IMR-90 (cell line): ENCODE results near the gene SDF2L1. TPM values are rescaled to one million over a fixed set of nuclear protein-coding genes. Genes with fewer than 3 reads are reported as not detected.

ENCODE experiments used
- ATAC-seq: fragments of 200-7000 bp; cut with Tn5 transposase; 2 replicates; pipeline ENCODE4 v1.9.1; 2020; ENCODE audit warnings: low read depth, mild to moderate bottlenecking, moderate library complexity
- BruUV-seq: library from RNA; stranded (reverse); fragments of 400-500 nt; replicated peaks from 2 replicates; lab custom pipeline; 2021; lab: Mats Ljungman, UMichigan
- CTCF ChIA-PET: fragments of 300-600 bp; formaldehyde crosslinking; extraction: SDS; loops from one replicate; lab custom pipeline; 2021; ENCODE audit warnings: antibody characterized with exemption; lab: Yijun Ruan, JAX
- POLR2A ChIA-PET: fragments of 300-600 bp; sonication (Branson Sonifier 250); formaldehyde crosslinking; loops from one replicate; lab custom pipeline; 2022; ENCODE audit warnings: antibody characterized with exemption; ENCODE audit not compliant: unreplicated experiment; lab: Charles Lee
- DNase-seq: peaks from one replicate; pipeline ENCODE4 v3.0.0; 2013
- H2AFZ ChIP-seq: replicated peaks from 2 replicates; pipeline ENCODE3; 2013; ENCODE audit warnings: low read length, mild to moderate bottlenecking; ENCODE audit not compliant: poor library complexity
- H2AK5ac ChIP-seq: 2 replicates; pipeline ENCODE4 v1.6.1; 2013; ENCODE audit warnings: low read depth, low read length, inconsistent platforms
- H2AK9ac ChIP-seq: replicated peaks from 2 replicates; pipeline ENCODE3; 2013; ENCODE audit warnings: mild to moderate bottlenecking, low read depth, low read length, moderate library complexity; ENCODE audit not compliant: poor library complexity
- H2BK120ac ChIP-seq: 2 replicates; pipeline ENCODE4 v1.6.1; 2013; ENCODE audit warnings: low read depth, low read length, inconsistent platforms
- H2BK15ac ChIP-seq: 3 replicates; pipeline ENCODE4 v1.6.1; 2013; ENCODE audit warnings: low read depth, low read length, inconsistent platforms
- H2BK20ac ChIP-seq: 2 replicates; pipeline ENCODE4 v1.6.1; 2013; ENCODE audit warnings: low read depth, mild to moderate bottlenecking, inconsistent platforms, low read length, moderate library complexity
- H2BK5ac ChIP-seq: 2 replicates; pipeline ENCODE4 v1.6.1; 2013; ENCODE audit warnings: mild to moderate bottlenecking, low read depth, low read length, inconsistent platforms; ENCODE audit not compliant: poor library complexity, severe bottlenecking
- H3K14ac ChIP-seq: replicated peaks from 2 replicates; pipeline ENCODE4 v1.6.1; 2013; ENCODE audit warnings: low read depth, low read length, inconsistent platforms
- H3K18ac ChIP-seq: 2 replicates; pipeline ENCODE4 v1.6.1; 2013; ENCODE audit warnings: low read depth, low read length, control low read depth
- H3K23ac ChIP-seq: 2 replicates; pipeline ENCODE4 v1.6.1; 2013; ENCODE audit warnings: low read depth, low read length, inconsistent platforms
- H3K27ac ChIP-seq: 2 replicates; pipeline ENCODE4 v1.5.1; 2013; ENCODE audit warnings: mild to moderate bottlenecking, control low read depth, low read length; ENCODE audit not compliant: insufficient read depth
- H3K27me3 ChIP-seq: 2 replicates; pipeline ENCODE4 v1.6.1; 2013; ENCODE audit warnings: low read length; ENCODE audit not compliant: control insufficient read depth, insufficient read depth
- H3K36me3 ChIP-seq: 2 replicates; pipeline ENCODE4 v1.6.1; 2013; ENCODE audit warnings: low read length, mixed read lengths; ENCODE audit not compliant: control insufficient read depth, insufficient read depth
- H3K4ac ChIP-seq: 2 replicates; pipeline ENCODE4 v1.6.1; 2013; ENCODE audit warnings: low read depth, low read length, inconsistent platforms
- H3K4me1 ChIP-seq: 2 replicates; pipeline ENCODE4 v1.6.1; 2013; ENCODE audit warnings: low read length, mixed read lengths; ENCODE audit not compliant: control insufficient read depth, insufficient read depth
- H3K4me2 ChIP-seq: 2 replicates; pipeline ENCODE4 v1.6.1; 2013; ENCODE audit warnings: low read depth, mild to moderate bottlenecking, control low read depth, low read length, moderate library complexity
- H3K4me3 ChIP-seq: 2 replicates; pipeline ENCODE4 v1.5.1; 2013; ENCODE audit warnings: low read depth, mild to moderate bottlenecking, control low read depth, low read length, moderate library complexity; ENCODE audit not compliant: insufficient read depth
- H3K56ac ChIP-seq: 2 replicates; pipeline ENCODE4 v1.6.1; 2013; ENCODE audit warnings: low read length, inconsistent platforms; ENCODE audit not compliant: insufficient read depth; ENCODE audit errors: extremely low read depth
- H3K79me1 ChIP-seq, 2 experiments: 2 replicates each; pipeline ENCODE4 v1.6.1; 2013; ENCODE audit warnings: low read length in 2 of 2, inconsistent platforms in 1 of 2, low read depth in 1 of 2
- H3K9ac ChIP-seq: 2 replicates; pipeline ENCODE4 v1.6.1; 2013; ENCODE audit warnings: low read depth, low read length, control low read depth
- H3K9me1 ChIP-seq: 2 replicates; pipeline ENCODE4 v1.6.1; 2013; ENCODE audit warnings: low read length, inconsistent platforms; ENCODE audit not compliant: insufficient read depth
- H3K9me3 ChIP-seq: 2 replicates; pipeline ENCODE4 v1.6.1; 2013; ENCODE audit warnings: low read length; ENCODE audit not compliant: control insufficient read depth, insufficient read depth
- H4K20me1 ChIP-seq: 2 replicates; pipeline ENCODE4 v1.6.1; 2013; ENCODE audit warnings: low read length, inconsistent platforms; ENCODE audit not compliant: insufficient read depth
- H4K5ac ChIP-seq: 2 replicates; pipeline ENCODE4 v1.6.1; 2013; ENCODE audit warnings: mild to moderate bottlenecking, low read depth, low read length, control low read depth
- H4K8ac ChIP-seq, 2 experiments: 2 replicates each; pipeline ENCODE4 v1.6.1; 2013; ENCODE audit warnings: low read depth in 2 of 2, low read length in 2 of 2, control low read depth in 1 of 2, inconsistent platforms in 1 of 2
- H4K91ac ChIP-seq: 2 replicates; pipeline ENCODE4 v1.6.1; 2013; ENCODE audit warnings: low read depth, low read length, inconsistent platforms; ENCODE audit not compliant: insufficient read depth
- BHLHE40 ChIP-seq: fragments of 150-350 bp; IDR thresholded peaks from 2 replicates; pipeline ENCODE4 v1.6.1; 2016; ENCODE audit warnings: mild to moderate bottlenecking, low read depth, low read length
- NFE2L2 ChIP-seq: fragments of 150-350 bp; IDR thresholded peaks from 2 replicates; pipeline ENCODE4 v1.6.1; 2016; ENCODE audit warnings: low read depth, mild to moderate bottlenecking, low read length
- RAD21 ChIP-seq: IDR thresholded peaks from 2 replicates; pipeline ENCODE4 v1.6.1; 2012; ENCODE audit warnings: low read length, improper control_type of control experiment
- RFX5 ChIP-seq: IDR thresholded peaks from 2 replicates; pipeline ENCODE4 v1.8.0; 2012; ENCODE audit warnings: low read depth, mild to moderate bottlenecking, low read length, moderate library complexity
- WGBS, 2 experiments: methylation state at CpG; one replicate each; pipeline versions ENCODE4 v1.1.5 to v1.1.7; 2013; ENCODE audit warnings: missing lambda C conversion rate in 2 of 2; ENCODE audit not compliant: insufficient read length in 1 of 2; ENCODE audit errors: extremely low coverage in 2 of 2; 5-methylcytosine and 5-hydroxymethylcytosine counted together
- dilution Hi-C: fragments of 300-500 bp; cut with HindIII; formaldehyde crosslinking; loops from one replicate; pipeline ENCODE4 v1.14.3; 2018; ENCODE audit warnings: low sequenced_read_pairs; ENCODE audit not compliant: unreplicated experiment
- in situ Hi-C: fragments of 300-500 bp; cut with MboI; formaldehyde crosslinking; loops from 3 replicates; pipeline ENCODE4 v1.14.3; 2019; ENCODE audit warnings: low sequenced_read_pairs, inconsistent platforms, mixed read lengths
- intact Hi-C: fragments of 100-400 bp; cut with micrococcal nuclease; formaldehyde crosslinking; loops from 2 replicates; pipeline ENCODE4 v1.10.0; 2022
- polyA plus RNA-seq, 3 experiments: library from polyadenylated mRNA; depleted of rRNA; stranded (reverse); fragments of >200 nt; gene quantifications; 2 replicates each; pipeline ENCODE4 v1.2.3, GENCODE V29; 2012; ENCODE audit warnings: low replicate concordance in 1 of 3
- total RNA-seq: library from RNA; depleted of rRNA; stranded (reverse); fragments of >200 nt; gene quantifications from 2 replicates; pipeline ENCODE4 v1.2.3, GENCODE V29; 2012
- TF ChIP-seq, protein P1 (sequence below): conservative IDR thresholded peaks from 2 replicates; pipeline ENCODE4 v1.5.1; 2012; ENCODE audit warnings: mild to moderate bottlenecking, low read depth, low read length, improper control_type of control experiment
- TF ChIP-seq, protein P2 (sequence below): fragments of 150-350 bp; IDR thresholded peaks from 2 replicates; pipeline ENCODE4 v1.6.1; 2017; ENCODE audit warnings: mild to moderate bottlenecking, antibody characterized with exemption, low read length, low read depth

Gene SDF2L1
- total and polyA plus RNA-seq, 2 of the 4 experiments (the other 2 are of a cell fraction), result 18.8 to 51.1 TPM

DNA sequence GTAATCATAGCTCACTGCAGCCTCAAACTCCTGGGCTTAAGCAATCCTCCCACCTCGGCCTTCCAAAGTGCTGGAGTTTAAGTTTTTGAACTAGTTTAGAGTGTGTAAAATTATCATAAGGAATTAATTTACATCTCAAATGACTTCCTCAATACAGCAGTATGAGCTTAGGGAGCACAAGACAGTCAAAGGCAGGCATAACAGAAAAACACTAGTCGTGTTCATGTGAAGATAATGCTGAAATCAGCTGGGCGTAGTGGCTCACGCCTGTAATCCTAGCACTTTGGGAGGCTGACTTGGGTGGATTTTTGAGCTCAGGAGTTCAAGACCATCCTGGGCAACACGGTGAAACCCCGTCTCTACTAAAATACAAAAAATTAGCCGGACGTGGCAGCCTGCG lies 38.1 kb upstream of the SDF2L1 start:
- WGBS, 2 experiments, result 95% methylated on average over 6 of the region's 9 CpGs; no CpG with 5 or more reads in 1 of the 2 experiments
- no peak overlapping the region for H4K5ac ChIP-seq
- peaks cover 30% of the 10 kb centered on the region for H3K9me1 ChIP-seq
- H3K56ac ChIP-seq, result no peak overlapping the region
- no peak overlapping the region for H2AK5ac ChIP-seq
- TF ChIP-seq RFX5 (no peak), RAD21 (no peak), BHLHE40 (no peak), NFE2L2 (no peak)
- TF ChIP-seq, protein P1, sequence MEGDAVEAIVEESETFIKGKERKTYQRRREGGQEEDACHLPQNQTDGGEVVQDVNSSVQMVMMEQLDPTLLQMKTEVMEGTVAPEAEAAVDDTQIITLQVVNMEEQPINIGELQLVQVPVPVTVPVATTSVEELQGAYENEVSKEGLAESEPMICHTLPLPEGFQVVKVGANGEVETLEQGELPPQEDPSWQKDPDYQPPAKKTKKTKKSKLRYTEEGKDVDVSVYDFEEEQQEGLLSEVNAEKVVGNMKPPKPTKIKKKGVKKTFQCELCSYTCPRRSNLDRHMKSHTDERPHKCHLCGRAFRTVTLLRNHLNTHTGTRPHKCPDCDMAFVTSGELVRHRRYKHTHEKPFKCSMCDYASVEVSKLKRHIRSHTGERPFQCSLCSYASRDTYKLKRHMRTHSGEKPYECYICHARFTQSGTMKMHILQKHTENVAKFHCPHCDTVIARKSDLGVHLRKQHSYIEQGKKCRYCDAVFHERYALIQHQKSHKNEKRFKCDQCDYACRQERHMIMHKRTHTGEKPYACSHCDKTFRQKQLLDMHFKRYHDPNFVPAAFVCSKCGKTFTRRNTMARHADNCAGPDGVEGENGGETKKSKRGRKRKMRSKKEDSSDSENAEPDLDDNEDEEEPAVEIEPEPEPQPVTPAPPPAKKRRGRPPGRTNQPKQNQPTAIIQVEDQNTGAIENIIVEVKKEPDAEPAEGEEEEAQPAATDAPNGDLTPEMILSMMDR, result no peak
- TF ChIP-seq, protein P2, sequence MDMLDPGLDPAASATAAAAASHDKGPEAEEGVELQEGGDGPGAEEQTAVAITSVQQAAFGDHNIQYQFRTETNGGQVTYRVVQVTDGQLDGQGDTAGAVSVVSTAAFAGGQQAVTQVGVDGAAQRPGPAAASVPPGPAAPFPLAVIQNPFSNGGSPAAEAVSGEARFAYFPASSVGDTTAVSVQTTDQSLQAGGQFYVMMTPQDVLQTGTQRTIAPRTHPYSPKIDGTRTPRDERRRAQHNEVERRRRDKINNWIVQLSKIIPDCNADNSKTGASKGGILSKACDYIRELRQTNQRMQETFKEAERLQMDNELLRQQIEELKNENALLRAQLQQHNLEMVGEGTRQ, result no peak
- ATAC-seq (no peak), DNase-seq (no peak)
- H3K4ac ChIP-seq, result no peak overlapping the region
- H3K9me3 ChIP-seq, result no peaks in the 10 kb centered on the region
- peaks cover 15 to 74% of the 10 kb centered on the region in 2 experiments for H3K79me1 ChIP-seq
- H2BK5ac ChIP-seq, result no peak overlapping the region
- no peak overlapping the region for H3K4me3 ChIP-seq
- ChIA-PET CTCF (interaction anchor here (1.8 kb wide), 1 partner anchor 10 kb away, joined by 8 read pairs; no protein-coding TSS in a partner anchor), POLR2A (no interaction called here)
- no TSS peak for BruUV-seq
- intact Hi-C loops, result no loop called here
- no peak overlapping the region for H4K8ac ChIP-seq
- dilution Hi-C loops, result no loop called here
- no peak overlapping the region for H2BK15ac ChIP-seq
- peaks cover 1% of the 10 kb centered on the region for H3K36me3 ChIP-seq
- peaks cover 88% of the 10 kb centered on the region for H4K20me1 ChIP-seq
- H3K23ac ChIP-seq, result no peak overlapping the region
- no peak overlapping the region for H3K4me2 ChIP-seq
- no peak overlapping the region for H3K18ac ChIP-seq
- no peak overlapping the region for H3K27ac ChIP-seq
- no peak overlapping the region for H3K14ac ChIP-seq
- H2BK120ac ChIP-seq, result no peak overlapping the region
- H2BK20ac ChIP-seq, result no peak overlapping the region
- in situ Hi-C loops, result no loop called here
- H2AK9ac ChIP-seq, result no peak overlapping the region
- no peak overlapping the region for H3K9ac ChIP-seq
- no peak overlapping the region for H2AFZ ChIP-seq
- H3K27me3 ChIP-seq, result no peaks in the 10 kb centered on the region
- H4K91ac ChIP-seq, result no peak overlapping the region
- H3K4me1 ChIP-seq, result 0 out of 2 replicates have a peak, but pooled peaks cover 3% of the 10 kb centered on the region
